K562 (cell line): Measurements from ENCODE around the gene MKLN1. TPM values are rescaled to one million over a fixed set of nuclear protein-coding genes. Genes with fewer than 3 reads are reported as not detected.

Experiments
- ARID1B ChIP-seq: fragments of 450-650 bp; IDR thresholded peaks from 2 replicates; pipeline ENCODE4 v1.6.1; 2016; ENCODE audit warnings: antibody characterized with exemption, mild to moderate bottlenecking, inconsistent platforms
- FOS ChIP-seq: IDR thresholded peaks from 3 replicates; pipeline ENCODE4 v1.6.1; 2011; ENCODE audit not compliant: insufficient read length; ENCODE audit errors: extremely low read depth
- NKRF ChIP-seq: fragments of 450-650 bp; IDR thresholded peaks from 2 replicates; pipeline ENCODE4 v1.6.1; 2016; ENCODE audit warnings: borderline replicate concordance
- PHB2 ChIP-seq: fragments of 450-650 bp; IDR thresholded peaks from 2 replicates; pipeline ENCODE4 v1.6.1; 2017; ENCODE audit warnings: low read depth
- PHF20 ChIP-seq: fragments of 450-650 bp; IDR thresholded peaks from 2 replicates; pipeline ENCODE4 v1.6.1; 2018; ENCODE audit not compliant: partially characterized antibody
- PYGO2 ChIP-seq: fragments of 450-650 bp; IDR thresholded peaks from 2 replicates; pipeline ENCODE4 v1.6.1; 2016; ENCODE audit warnings: mild to moderate bottlenecking, missing genetic modification characterization, moderate library complexity, missing compliant biosample characterization
- RB1 ChIP-seq: fragments of 450-650 bp; IDR thresholded peaks from 2 replicates; pipeline ENCODE4 v1.6.1; 2017; ENCODE audit warnings: low read depth, mild to moderate bottlenecking
- RBM22 ChIP-seq: fragments of 200-400 bp; formaldehyde crosslinking; IDR thresholded peaks from 2 replicates; pipeline ENCODE4 v1.6.1; 2018; ENCODE audit warnings: low read length, low read depth; ENCODE audit not compliant: poor library complexity, severe bottlenecking
- SAFB2 ChIP-seq: fragments of 200-400 bp; formaldehyde crosslinking; IDR thresholded peaks from 2 replicates; pipeline ENCODE4 v1.6.1; 2018; ENCODE audit warnings: borderline replicate concordance, low read length, low read depth, moderate library complexity; ENCODE audit not compliant: severe bottlenecking
- SMARCE1 ChIP-seq: fragments of 450-650 bp; IDR thresholded peaks from 2 replicates; pipeline ENCODE4 v1.7.1; 2016; ENCODE audit warnings: mild to moderate bottlenecking
- TCF15 ChIP-seq: fragments of 250-450 bp; sonication (Bioruptor Pico); IDR thresholded peaks from 2 replicates; pipeline ENCODE4 v1.8.0; 2022; ENCODE audit warnings: moderate library complexity, mild to moderate bottlenecking, inconsistent platforms
- TGIF2 ChIP-seq: sonication (generic); formaldehyde crosslinking; IDR thresholded peaks from 2 replicates; pipeline ENCODE4 v1.8.1; 2022; ENCODE audit warnings: mild to moderate bottlenecking, missing genetic modification reagents, moderate library complexity
- TRIM24 ChIP-seq, 2 experiments: fragments of 450-650 bp; IDR thresholded peaks; 2 replicates each; pipeline ENCODE4 v1.6.1; 2016
- ZNF274 ChIP-seq: IDR thresholded peaks from 2 replicates; pipeline ENCODE4 v1.6.1; 2011; ENCODE audit warnings: low read depth, mild to moderate bottlenecking, low read length, moderate library complexity, borderline replicate concordance
- ZNF668 ChIP-seq: fragments of 250-450 bp; sonication (Bioruptor Pico); IDR thresholded peaks from 2 replicates; pipeline ENCODE4 v1.8.0; 2022; ENCODE audit warnings: mild to moderate bottlenecking, inconsistent platforms
- polyA plus RNA-seq, 8 experiments: library from polyadenylated mRNA; depleted of rRNA in 4 of 8; stranded (reverse) in 5 of 8; unstranded in 3 of 8; fragments of >200 nt; fragmentation: Nextera tagmentation in 2 of 8; fragmentation: Illumina TruSeq in 1 of 8; extraction: Ambion mirVana in 2 of 8; extraction: Trizol in 1 of 8; gene quantifications; 2 replicates each; pipeline versions ENCODE4 v1.2.1 to v1.2.3, GENCODE V29; 2011 to 2014; ENCODE audit warnings: inconsistent platforms in 1 of 8, missing spikeins in 1 of 8
- total RNA-seq, 7 experiments: library from RNA; depleted of rRNA in 6 of 7; stranded (reverse); fragments of >200 nt in 6 of 7; fragmentation: Illumina TruSeq in 2 of 7; extraction: Trizol in 2 of 7; gene quantifications; 2 replicates each; pipeline versions ENCODE4 v1.2.1 to v1.2.3, GENCODE V29; 2011 to 2021; ENCODE audit warnings: low replicate concordance in 1 of 7
- TF ChIP-seq, protein P1 (sequence below): IDR thresholded peaks from 2 replicates; pipeline ENCODE4 v1.6.1; 2014; ENCODE audit warnings: antibody characterized with exemption
- TF ChIP-seq, protein P2 (sequence below): fragments of 250-450 bp; sonication (Bioruptor Pico); IDR thresholded peaks from 2 replicates; pipeline ENCODE4 v1.4.0; 2020

Gene MKLN1
- total and polyA plus RNA-seq, 9 of the 15 experiments (the other 6 are each of a cell fraction or from before 2014, with no cell fraction given), result 18.6 to 80.4 (median 56.0) TPM

DNA sequence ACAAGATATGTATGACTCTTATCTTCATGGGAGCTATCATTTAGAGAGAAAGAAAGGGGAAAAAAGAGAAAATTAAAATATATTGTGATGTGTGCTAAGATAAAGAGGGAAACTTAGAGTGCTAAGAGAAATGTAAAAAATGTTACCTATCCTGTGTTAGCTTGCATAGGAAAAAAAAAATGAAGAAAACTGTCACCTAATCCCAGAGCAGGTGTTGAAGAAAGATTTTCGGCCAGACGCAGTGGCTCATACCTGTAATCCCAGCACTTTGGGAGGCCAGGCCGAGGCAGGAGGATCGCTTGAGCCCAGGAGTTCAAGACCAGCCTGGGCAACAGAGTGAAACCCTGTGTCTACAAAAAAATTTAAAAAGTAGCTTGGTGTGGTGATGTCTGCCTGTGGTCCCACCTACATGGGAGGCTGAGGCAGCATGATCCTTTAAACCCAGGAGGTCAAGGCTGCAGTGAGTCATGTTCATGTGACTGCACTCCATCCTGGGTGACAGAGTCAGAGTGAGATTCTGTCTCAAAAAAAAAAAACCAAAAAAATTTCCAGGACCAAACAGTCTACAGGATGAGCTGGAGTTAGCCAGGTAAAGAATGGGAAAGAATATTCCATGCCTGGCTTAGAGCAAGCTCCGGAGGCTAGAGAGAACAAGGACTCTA, 2.4 kb upstream of the MKLN1 start (continued):
- TF ChIP-seq, protein P1, sequence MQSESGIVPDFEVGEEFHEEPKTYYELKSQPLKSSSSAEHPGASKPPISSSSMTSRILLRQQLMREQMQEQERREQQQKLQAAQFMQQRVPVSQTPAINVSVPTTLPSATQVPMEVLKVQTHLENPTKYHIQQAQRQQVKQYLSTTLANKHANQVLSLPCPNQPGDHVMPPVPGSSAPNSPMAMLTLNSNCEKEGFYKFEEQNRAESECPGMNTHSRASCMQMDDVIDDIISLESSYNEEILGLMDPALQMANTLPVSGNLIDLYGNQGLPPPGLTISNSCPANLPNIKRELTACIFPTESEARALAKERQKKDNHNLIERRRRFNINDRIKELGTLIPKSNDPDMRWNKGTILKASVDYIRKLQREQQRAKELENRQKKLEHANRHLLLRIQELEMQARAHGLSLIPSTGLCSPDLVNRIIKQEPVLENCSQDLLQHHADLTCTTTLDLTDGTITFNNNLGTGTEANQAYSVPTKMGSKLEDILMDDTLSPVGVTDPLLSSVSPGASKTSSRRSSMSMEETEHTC, result peak; percentile 76
- TF ChIP-seq TCF15 (CRISPR knock-in tag) (no peak), ARID1B (peak; percentile 19; the same call in 1 of the 2 replicates), TRIM24 (IDR thresholded peaks at IDR 0.05) (no peak), PHF20 (no peak), TGIF2 (CRISPR knock-in tag) (no peak), ZNF668 (CRISPR knock-in tag) (peak; percentile 36; the same call in 1 of the 2 replicates), RBM22 (no peak), RB1 (no peak), FOS (peak; percentile 17), PHB2 (no peak), SMARCE1 (peak; percentile 65; the same call in 1 of the 2 replicates), SAFB2 (no peak), NKRF (no peak), ZNF274 (no peak), PYGO2 (tag) (0 out of 2 replicates have a peak, but pooled peaks have one; percentile 12)
- TF ChIP-seq, protein P2, sequence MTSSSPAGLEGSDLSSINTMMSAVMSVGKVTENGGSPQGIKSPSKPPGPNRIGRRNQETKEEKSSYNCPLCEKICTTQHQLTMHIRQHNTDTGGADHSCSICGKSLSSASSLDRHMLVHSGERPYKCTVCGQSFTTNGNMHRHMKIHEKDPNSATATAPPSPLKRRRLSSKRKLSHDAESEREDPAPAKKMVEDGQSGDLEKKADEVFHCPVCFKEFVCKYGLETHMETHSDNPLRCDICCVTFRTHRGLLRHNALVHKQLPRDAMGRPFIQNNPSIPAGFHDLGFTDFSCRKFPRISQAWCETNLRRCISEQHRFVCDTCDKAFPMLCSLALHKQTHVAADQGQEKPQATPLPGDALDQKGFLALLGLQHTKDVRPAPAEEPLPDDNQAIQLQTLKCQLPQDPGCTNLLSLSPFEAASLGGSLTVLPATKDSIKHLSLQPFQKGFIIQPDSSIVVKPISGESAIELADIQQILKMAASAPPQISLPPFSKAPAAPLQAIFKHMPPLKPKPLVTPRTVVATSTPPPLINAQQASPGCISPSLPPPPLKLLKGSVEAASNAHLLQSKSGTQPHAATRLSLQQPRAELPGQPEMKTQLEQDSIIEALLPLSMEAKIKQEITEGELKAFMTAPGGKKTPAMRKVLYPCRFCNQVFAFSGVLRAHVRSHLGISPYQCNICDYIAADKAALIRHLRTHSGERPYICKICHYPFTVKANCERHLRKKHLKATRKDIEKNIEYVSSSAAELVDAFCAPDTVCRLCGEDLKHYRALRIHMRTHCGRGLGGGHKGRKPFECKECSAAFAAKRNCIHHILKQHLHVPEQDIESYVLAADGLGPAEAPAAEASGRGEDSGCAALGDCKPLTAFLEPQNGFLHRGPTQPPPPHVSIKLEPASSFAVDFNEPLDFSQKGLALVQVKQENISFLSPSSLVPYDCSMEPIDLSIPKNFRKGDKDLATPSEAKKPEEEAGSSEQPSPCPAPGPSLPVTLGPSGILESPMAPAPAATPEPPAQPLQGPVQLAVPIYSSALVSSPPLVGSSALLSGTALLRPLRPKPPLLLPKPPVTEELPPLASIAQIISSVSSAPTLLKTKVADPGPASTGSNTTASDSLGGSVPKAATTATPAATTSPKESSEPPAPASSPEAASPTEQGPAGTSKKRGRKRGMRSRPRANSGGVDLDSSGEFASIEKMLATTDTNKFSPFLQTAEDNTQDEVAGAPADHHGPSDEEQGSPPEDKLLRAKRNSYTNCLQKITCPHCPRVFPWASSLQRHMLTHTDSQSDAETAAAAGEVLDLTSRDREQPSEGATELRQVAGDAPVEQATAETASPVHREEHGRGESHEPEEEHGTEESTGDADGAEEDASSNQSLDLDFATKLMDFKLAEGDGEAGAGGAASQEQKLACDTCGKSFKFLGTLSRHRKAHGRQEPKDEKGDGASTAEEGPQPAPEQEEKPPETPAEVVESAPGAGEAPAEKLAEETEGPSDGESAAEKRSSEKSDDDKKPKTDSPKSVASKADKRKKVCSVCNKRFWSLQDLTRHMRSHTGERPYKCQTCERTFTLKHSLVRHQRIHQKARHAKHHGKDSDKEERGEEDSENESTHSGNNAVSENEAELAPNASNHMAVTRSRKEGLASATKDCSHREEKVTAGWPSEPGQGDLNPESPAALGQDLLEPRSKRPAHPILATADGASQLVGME (CRISPR knock-in tag), result no peak
